Measurements from ENCODE around the gene GADL1. TPM values are rescaled to one million over a fixed set of nuclear protein-coding genes. Genes with fewer than 3 reads are reported as not detected.
A peak's percentile ranks its signal among the peaks of the same experiment; 100 is the strongest.

The GADL1 gene
- total and polyA plus RNA-seq, 9 donors, result 9.8 to 25.7 (median 19.1) TPM

GRCh38 chr3:30751610-30752299 is 142.7 kb downstream of the GADL1 start:
- H3K36me3 ChIP-seq (ENCODE audit: control insufficient read depth, insufficient read depth, low read length), result no peaks in the 10 kb centered on the region
- no peak overlapping the region for H3K27ac ChIP-seq (ENCODE audit: low read length)
- DNase-seq, result peak; percentile 56
- no peak overlapping the region for H3K4me3 ChIP-seq (ENCODE audit: low read length)
- no peaks in the 10 kb centered on the region for H3K27me3 ChIP-seq (ENCODE audit: control insufficient read depth, insufficient read depth, low read length)
- H3K4me1 ChIP-seq (ENCODE audit: control insufficient read depth, insufficient read depth, low read length), result peaks cover 2% of the 10 kb centered on the region
- no peaks in the 10 kb centered on the region for H3K9me3 ChIP-seq (replicated peaks; ENCODE audit: control insufficient read depth, low read depth, low read length)
- 64% methylated on average over 6 of the region's 11 CpGs for WGBS (ENCODE audit: insufficient coverage)

GRCh38 chr3:30750967-30751366 is 143.5 kb downstream of the GADL1 start:
- Histone ChIP-seq H3K27ac (ENCODE audit: low read length) (no peak overlapping the region), H3K4me3 (ENCODE audit: low read length) (no peak overlapping the region), H3K4me1 (ENCODE audit: control insufficient read depth, insufficient read depth, low read length) (peaks cover 2% of the 10 kb centered on the region), H3K36me3 (ENCODE audit: control insufficient read depth, insufficient read depth, low read length) (no peaks in the 10 kb centered on the region), H3K9me3 (replicated peaks; ENCODE audit: control insufficient read depth, low read depth, low read length) (no peaks in the 10 kb centered on the region), H3K27me3 (ENCODE audit: control insufficient read depth, insufficient read depth, low read length) (no peaks in the 10 kb centered on the region)
- no peak for DNase-seq
- WGBS (ENCODE audit: insufficient coverage), result 79% methylated on average over 6 of the region's 7 CpGs

GRCh38 chr3:30749230-30749629 is 145.2 kb downstream of the GADL1 start:
- H3K27ac ChIP-seq (ENCODE audit: low read length), result no peak overlapping the region
- no peaks in the 10 kb centered on the region for H3K27me3 ChIP-seq (ENCODE audit: control insufficient read depth, insufficient read depth, low read length)
- no peak for DNase-seq
- no peak overlapping the region for H3K4me3 ChIP-seq (ENCODE audit: low read length)
- H3K9me3 ChIP-seq (replicated peaks; ENCODE audit: control insufficient read depth, low read depth, low read length), result no peaks in the 10 kb centered on the region
- no peaks in the 10 kb centered on the region for H3K36me3 ChIP-seq (ENCODE audit: control insufficient read depth, insufficient read depth, low read length)
- H3K4me1 ChIP-seq (ENCODE audit: control insufficient read depth, insufficient read depth, low read length), result no peaks in the 10 kb centered on the region

- H3K27me3 ChIP-seq (ENCODE audit: control insufficient read depth, insufficient read depth, low read length), result no peaks in the 10 kb centered on the region
- H3K27ac ChIP-seq (ENCODE audit: low read length), result no peak overlapping the region
- no peaks in the 10 kb centered on the region for H3K36me3 ChIP-seq (ENCODE audit: control insufficient read depth, insufficient read depth, low read length)
- H3K9me3 ChIP-seq (replicated peaks; ENCODE audit: control insufficient read depth, low read depth, low read length), result no peaks in the 10 kb centered on the region
- WGBS (ENCODE audit: insufficient coverage), result 0% methylated on average over 1 of the region's 4 CpGs
- no peak overlapping the region for H3K4me3 ChIP-seq (ENCODE audit: low read length)
- peak; percentile 54 for DNase-seq
- H3K4me1 ChIP-seq (ENCODE audit: control insufficient read depth, insufficient read depth, low read length), result no peaks in the 10 kb centered on the region
Observed at GRCh38 chr3:30747771-30748281, 146.6 kb downstream of the GADL1 start.

GRCh38 chr3:30743641-30744317 is 150.7 kb downstream of the GADL1 start:
- Histone ChIP-seq H3K4me1 (ENCODE audit: control insufficient read depth, insufficient read depth, low read length) (no peaks in the 10 kb centered on the region), H3K27me3 (ENCODE audit: control insufficient read depth, insufficient read depth, low read length) (no peaks in the 10 kb centered on the region), H3K36me3 (ENCODE audit: control insufficient read depth, insufficient read depth, low read length) (no peaks in the 10 kb centered on the region), H3K9me3 (replicated peaks; ENCODE audit: control insufficient read depth, low read depth, low read length) (no peaks in the 10 kb centered on the region), H3K4me3 (ENCODE audit: low read length) (no peak overlapping the region), H3K27ac (ENCODE audit: low read length) (no peak overlapping the region)
- DNase-seq, result no peak

GRCh38 chr3:30742796-30743619 is 151.5 kb downstream of the GADL1 start:
- no peak overlapping the region for H3K27ac ChIP-seq (ENCODE audit: low read length)
- H3K4me3 ChIP-seq (ENCODE audit: low read length), result no peak overlapping the region
- WGBS (ENCODE audit: insufficient coverage), result no CpG with 5 or more reads among the region's 4 CpGs
- H3K9me3 ChIP-seq (replicated peaks; ENCODE audit: control insufficient read depth, low read depth, low read length), result no peaks in the 10 kb centered on the region
- H3K36me3 ChIP-seq (ENCODE audit: control insufficient read depth, insufficient read depth, low read length), result no peaks in the 10 kb centered on the region
- peak; percentile 32 for DNase-seq
- no peaks in the 10 kb centered on the region for H3K27me3 ChIP-seq (ENCODE audit: control insufficient read depth, insufficient read depth, low read length)
- no peaks in the 10 kb centered on the region for H3K4me1 ChIP-seq (ENCODE audit: control insufficient read depth, insufficient read depth, low read length)

GRCh38 chr3:30741889-30742288 is 152.6 kb downstream of the GADL1 start:
- peak; percentile 62 for DNase-seq
- Histone ChIP-seq H3K4me3 (ENCODE audit: low read length) (no peak overlapping the region), H3K27ac (ENCODE audit: low read length) (no peak overlapping the region), H3K27me3 (ENCODE audit: control insufficient read depth, insufficient read depth, low read length) (no peaks in the 10 kb centered on the region), H3K36me3 (ENCODE audit: control insufficient read depth, insufficient read depth, low read length) (no peaks in the 10 kb centered on the region), H3K9me3 (replicated peaks; ENCODE audit: control insufficient read depth, low read depth, low read length) (no peaks in the 10 kb centered on the region), H3K4me1 (ENCODE audit: control insufficient read depth, insufficient read depth, low read length) (no peaks in the 10 kb centered on the region)
- 33% methylated on average over 1 of the region's 2 CpGs for WGBS (ENCODE audit: insufficient coverage)

- Histone ChIP-seq H3K4me3 (ENCODE audit: low read length) (no peak overlapping the region), H3K27me3 (ENCODE audit: control insufficient read depth, insufficient read depth, low read length) (no peaks in the 10 kb centered on the region), H3K36me3 (ENCODE audit: control insufficient read depth, insufficient read depth, low read length) (no peaks in the 10 kb centered on the region), H3K9me3 (replicated peaks; ENCODE audit: control insufficient read depth, low read depth, low read length) (peaks cover 2% of the 10 kb centered on the region), H3K27ac (ENCODE audit: low read length) (no peak overlapping the region), H3K4me1 (ENCODE audit: control insufficient read depth, insufficient read depth, low read length) (peaks cover 3% of the 10 kb centered on the region)
- no peak for DNase-seq
- no CpG with 5 or more reads among the region's 3 CpGs for whole genome bisulfite sequencing (ENCODE audit: insufficient coverage)
Observed at GRCh38 chr3:30738605-30739004, 155.9 kb downstream of the GADL1 start.

GRCh38 chr3:30737743-30738499 is 156.5 kb downstream of the GADL1 start:
- H3K36me3 ChIP-seq (ENCODE audit: control insufficient read depth, insufficient read depth, low read length), result no peaks in the 10 kb centered on the region
- WGBS (ENCODE audit: insufficient coverage), result 60% methylated on average over 1 of the region's 3 CpGs
- no peak overlapping the region for H3K27ac ChIP-seq (ENCODE audit: low read length)
- H3K4me3 ChIP-seq (ENCODE audit: low read length), result no peak overlapping the region
- peaks cover 2% of the 10 kb centered on the region for H3K9me3 ChIP-seq (replicated peaks; ENCODE audit: control insufficient read depth, low read depth, low read length)
- peaks cover 4% of the 10 kb centered on the region for H3K4me1 ChIP-seq (ENCODE audit: control insufficient read depth, insufficient read depth, low read length)
- H3K27me3 ChIP-seq (ENCODE audit: control insufficient read depth, insufficient read depth, low read length), result no peaks in the 10 kb centered on the region
- DNase-seq, result no peak
